NCI-H446 treated with DMSO at 0.1 percent for 48 hours (cell line): ENCODE measurements around the gene EHMT2.
"Not testable (repeated sequence)": the region's sequence is repeated elsewhere in the genome, so short reads cannot be mapped to it uniquely, and the experiment has no call there.

Source experiments
- DNase-seq: peaks from one replicate; lab custom pipeline; 2025; lab: John Stamatoyannopoulos, UW

The EHMT2 gene

GRCh38 chr6:31915351-31915750, 17.9 kb upstream of the EHMT2 start:
- no peak for DNase-seq

- DNase-seq, result no peak
Measured at GRCh38 chr6:31911826-31912585, 14.5 kb upstream of the EHMT2 start.

GRCh38 chr6:31909298-31909697, 11.8 kb upstream of the EHMT2 start:
- not testable (repeated sequence) for DNase-seq

- no peak for DNase-seq
Measured at GRCh38 chr6:31908791-31909190, 11.3 kb upstream of the EHMT2 start.

- DNase-seq, result not testable (repeated sequence)
Measured at GRCh38 chr6:31908255-31908654, 10.8 kb upstream of the EHMT2 start.

- no peak for DNase-seq
Measured at GRCh38 chr6:31907158-31907813, 9.8 kb upstream of the EHMT2 start.

- DNase-seq, result not testable (repeated sequence)
Measured at GRCh38 chr6:31906727-31907126, 9.2 kb upstream of the EHMT2 start.

GRCh38 chr6:31906122-31906521, 8.6 kb upstream of the EHMT2 start:
- DNase-seq, result no peak

GRCh38 chr6:31905041-31905440, 7.5 kb upstream of the EHMT2 start:
- no peak for DNase-seq

- DNase-seq, result no peak
Measured at GRCh38 chr6:31903957-31904356, 6.5 kb upstream of the EHMT2 start.

GRCh38 chr6:31901953-31902643, 4.6 kb upstream of the EHMT2 start, which contains the start of gene ZBTB12:
ZBTB12 (minus strand) TSS chr6:31902086; CDS start chr6:31901305, 781 bp downstream.
- peak; percentile 81 for DNase-seq

- DNase-seq, result no peak
Measured at GRCh38 chr6:31901415-31901952, 4.0 kb upstream of the EHMT2 start.

- DNase-seq, result no peak
Measured at GRCh38 chr6:31900917-31901414, 3.5 kb upstream of the EHMT2 start.

- no peak for DNase-seq
Measured at GRCh38 chr6:31899882-31900722, 2.6 kb upstream of the EHMT2 start.

- no peak for DNase-seq
Measured at GRCh38 chr6:31899215-31899614, 1.7 kb upstream of the EHMT2 start.

GRCh38 chr6:31898383-31899011, 999 bp upstream of the EHMT2 start:
- peak; percentile 20 for DNase-seq

- no peak for DNase-seq
Measured at GRCh38 chr6:31896856-31897611, 464 bp downstream of the EHMT2 start.

GRCh38 chr6:31896493-31896855, 1.0 kb downstream of the EHMT2 start:
- DNase-seq, result no peak

- DNase-seq, result no peak
Measured at GRCh38 chr6:31892821-31893220, 4.7 kb downstream of the EHMT2 start.

GRCh38 chr6:31889331-31889972, 8.0 kb downstream of the EHMT2 start:
- DNase-seq, result no peak
